ENCODE results near the gene PDGFD.

GRCh38 chr11:104054911-104055529 is 108.9 kb downstream of the PDGFD start:
- TF ChIP-seq POLR2A (IDR thresholded peaks at IDR 0.05; ENCODE audit: low read depth, low read length): no peak
- TF ChIP-seq POLR2AphosphoS5 (IDR thresholded peaks at IDR 0.05; ENCODE audit: low read depth, low read length): no peak
- TF ChIP-seq TAF1 (IDR thresholded peaks at IDR 0.05; ENCODE audit: borderline replicate concordance, low read depth, low read length): no peak

All from GM12892 (cell line).